ENCODE data around the gene MAN2B1. TPM values are rescaled to one million over a fixed set of nuclear protein-coding genes. Genes with fewer than 3 reads are reported as not detected.
"Not testable (repeated sequence)": the region's sequence is repeated elsewhere in the genome, so short reads cannot be mapped to it uniquely, and the experiment has no call there.

The MAN2B1 gene
- total RNA-seq, 2 experiments from 2014 or later = 146 to 150 TPM

GRCh38 chr19:12685831-12686230 is 19.3 kb upstream of the MAN2B1 start:
- ChIA-PET CTCF (no interaction called here), POLR2A (interaction anchor here (0.8 to 1.3 kb wide), 2 partner anchors 11 to 48 kb away, joined by 3 to 11 read pairs; partner anchors contain the start of genes FBXW9 and TRIR)
- Mint-ChIP-seq H3K36me3 (ENCODE audit: low read depth) (peaks cover 4% of the 10 kb centered on the region), H3K9me3 (no peaks in the 10 kb centered on the region), H3K27me3 (no peaks in the 10 kb centered on the region), H3K4me3 (no peak overlapping the region), H3K4me1 (peaks cover 7% of the 10 kb centered on the region), H3K27ac (no peak overlapping the region)
- no peak for DNase-seq

DNA sequence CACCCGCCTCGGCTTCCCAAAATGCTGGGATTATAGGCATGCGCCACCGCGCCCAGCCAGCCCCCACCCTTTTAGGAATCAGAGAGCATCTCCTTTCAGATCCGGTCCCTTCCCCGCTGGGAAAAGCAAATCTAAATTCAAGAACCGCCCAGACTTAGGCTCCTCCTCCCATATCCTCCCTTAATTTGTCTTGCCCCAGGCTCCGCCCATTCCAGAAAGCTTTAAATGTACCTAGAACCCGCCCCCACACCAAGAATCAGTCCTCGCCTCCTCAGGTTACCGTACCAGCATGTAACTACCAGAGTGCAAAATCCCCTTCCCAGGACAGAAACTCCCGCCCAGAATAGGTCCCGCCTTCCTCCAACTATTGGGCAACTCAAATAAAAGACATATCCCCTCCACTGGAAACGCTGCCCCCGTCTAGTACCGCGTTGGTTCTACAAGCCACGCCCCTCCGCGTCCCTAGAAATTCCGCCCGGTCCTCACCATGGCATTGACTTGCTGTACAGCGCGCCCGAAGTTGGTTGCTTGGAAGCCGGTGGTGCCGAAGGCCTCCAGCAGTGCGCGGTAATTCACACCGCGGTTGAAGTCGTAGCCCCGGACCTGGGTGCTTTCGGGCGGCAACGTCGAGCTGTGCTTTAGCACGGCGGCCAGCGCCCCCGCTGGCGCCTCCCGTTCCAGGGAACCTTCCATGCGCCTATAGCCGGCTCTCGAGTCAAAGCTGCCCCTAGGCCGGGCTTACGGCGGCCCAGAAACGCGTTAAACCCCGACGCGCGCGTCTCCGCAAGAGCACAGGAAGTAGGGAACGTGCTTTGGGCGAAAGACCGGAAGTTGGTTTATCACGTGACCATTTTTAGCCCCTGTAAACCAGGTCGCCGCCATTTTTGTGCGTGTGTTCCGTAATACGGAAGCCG is 14.8 kb upstream of the MAN2B1 start, which contains the start of gene DHPS:
DHPS (minus strand) TSS at position 807 of the 914 bp plus-strand sequence; CDS start at position 693, 114 bp downstream.
- ChIA-PET CTCF (interaction anchor here (0.7 to 1.9 kb wide), 10 partner anchors 9 to 284 kb away, joined by 3 to 11 read pairs (median 4); partner anchors contain the start of genes FBXW9 and TNPO2), POLR2A (interaction anchor here (0.6 to 3.2 kb wide), 21 partner anchors 9 to 186 kb away, joined by 3 to 23 read pairs (median 5); partner anchors contain the start of genes FBXW9, JUNB, MAN2B1 and TNPO2)
- peak within 1 kb of the TSS; percentile 95 for H3K27ac Mint-ChIP-seq
- H3K36me3 Mint-ChIP-seq (ENCODE audit: low read depth) = peaks cover 33% of the 10 kb centered on the region
- H3K9me3 Mint-ChIP-seq = no peaks in the 10 kb centered on the region
- H3K4me1 Mint-ChIP-seq = peaks cover 28% of the 10 kb centered on the region
- H3K4me3 Mint-ChIP-seq = peak within 1 kb of the TSS; percentile 94
- peak; percentile 94 for DNase-seq
- H3K27me3 Mint-ChIP-seq = no peaks in the 10 kb centered on the region

GRCh38 chr19:12680034-12680433 is 13.5 kb upstream of the MAN2B1 start:
- Mint-ChIP-seq H3K27ac (no peak overlapping the region), H3K4me1 (peaks cover 29% of the 10 kb centered on the region), H3K9me3 (no peaks in the 10 kb centered on the region), H3K27me3 (no peaks in the 10 kb centered on the region), H3K4me3 (peak overlapping the region; percentile 94), H3K36me3 (ENCODE audit: low read depth) (peaks cover 44% of the 10 kb centered on the region)
- POLR2A ChIA-PET = interaction anchor here (2.8 to 3.2 kb wide), 2 partner anchors 11 to 14 kb away, joined by 13 to 23 read pairs; partner anchors contain the start of genes MAN2B1 and WDR83
- DNase-seq = no peak
- CTCF ChIA-PET = interaction anchor here (1.2 kb wide), 1 partner anchor 116 kb away, joined by 4 read pairs; no protein-coding TSS in a partner anchor

GRCh38 chr19:12678039-12678438 is 11.5 kb upstream of the MAN2B1 start:
- POLR2A ChIA-PET = interaction anchor here (1.0 to 1.5 kb wide), 3 partner anchors 9 to 67 kb away, joined by 3 to 5 read pairs (median 4); partner anchors contain the start of genes ZNF490 and ZNF791

GRCh38 chr19:12676928-12677327 is 10.4 kb upstream of the MAN2B1 start:
- Mint-ChIP-seq H3K27me3 (no peaks in the 10 kb centered on the region), H3K4me1 (peaks cover 30% of the 10 kb centered on the region), H3K27ac (no peak overlapping the region), H3K4me3 (no peak overlapping the region), H3K9me3 (no peaks in the 10 kb centered on the region), H3K36me3 (ENCODE audit: low read depth) (peaks cover 63% of the 10 kb centered on the region)
- POLR2A ChIA-PET = interaction anchor here (1.3 to 1.4 kb wide), 2 partner anchors 19 to 125 kb away, joined by 4 to 10 read pairs; partner anchors contain the start of gene FBXW9
- no peak for DNase-seq
- CTCF ChIA-PET = interaction anchor here (0.8 to 1.8 kb wide), 9 partner anchors 11 to 170 kb away, joined by 3 to 12 read pairs (median 5); partner anchors contain the start of genes FBXW9, MAN2B1 and WDR83

More at GRCh38 chr19:12678039-12678438, 11.5 kb upstream of the MAN2B1 start:
- H3K36me3 Mint-ChIP-seq (ENCODE audit: low read depth) = peaks cover 57% of the 10 kb centered on the region
- not testable (repeated sequence) for DNase-seq, H3K27me3 Mint-ChIP-seq, H3K27ac Mint-ChIP-seq, H3K4me3 Mint-ChIP-seq, H3K9me3 Mint-ChIP-seq
- CTCF ChIA-PET = interaction anchor here (0.6 to 1.8 kb wide), 7 partner anchors 9 to 1054 kb away, joined by 4 to 12 read pairs (median 5); partner anchors contain the start of genes FBXW9, GET3, MAN2B1 and TRIR
- peaks cover 28% of the 10 kb centered on the region for H3K4me1 Mint-ChIP-seq

- Mint-ChIP-seq H3K4me1 (peaks cover 32% of the 10 kb centered on the region), H3K9me3 (no peaks in the 10 kb centered on the region), H3K36me3 (ENCODE audit: low read depth) (peaks cover 65% of the 10 kb centered on the region), H3K27me3 (no peaks in the 10 kb centered on the region), H3K27ac (no peak overlapping the region), H3K4me3 (no peak overlapping the region)
- DNase-seq = peak; percentile 87
- POLR2A ChIA-PET = interaction anchor here (1.3 to 1.4 kb wide), 2 partner anchors 20 to 124 kb away, joined by 4 to 10 read pairs; partner anchors contain the start of gene FBXW9
- CTCF ChIA-PET = interaction anchor here (0.8 to 2.1 kb wide), 10 partner anchors 20 to 171 kb away, joined by 3 to 12 read pairs (median 5); partner anchors contain the start of gene FBXW9
These were observed 9.8 kb upstream of the MAN2B1 start for GRCh38 chr19:12676384-12676792.

DNA sequence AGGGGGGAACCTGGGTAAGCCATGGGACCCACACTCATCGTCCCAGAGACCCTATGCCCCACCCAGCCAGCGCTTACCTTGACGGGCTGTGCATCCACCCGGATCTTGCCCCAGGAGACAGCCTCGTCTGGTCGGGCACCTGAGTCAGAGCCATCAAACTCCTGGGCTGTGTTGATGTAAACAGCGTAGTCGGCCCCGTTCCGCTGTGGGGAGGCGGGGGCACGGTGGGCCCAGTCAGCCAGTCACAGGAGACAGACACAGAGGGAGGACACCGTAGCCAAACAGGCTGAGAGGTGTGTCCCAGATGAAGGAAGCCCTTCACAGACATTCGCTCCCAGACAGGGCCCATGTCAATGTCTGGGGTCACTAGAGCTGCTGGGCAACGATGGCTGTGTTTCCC is 9.4 kb upstream of the MAN2B1 start:
- Mint-ChIP-seq H3K4me3 (no peak overlapping the region), H3K4me1 (peaks cover 28% of the 10 kb centered on the region), H3K27ac (no peak overlapping the region), H3K9me3 (no peaks in the 10 kb centered on the region), H3K36me3 (ENCODE audit: low read depth) (peaks cover 62% of the 10 kb centered on the region), H3K27me3 (no peaks in the 10 kb centered on the region)
- DNase-seq = no peak
- POLR2A ChIA-PET = interaction anchor here (1.3 to 1.4 kb wide), 2 partner anchors 20 to 124 kb away, joined by 4 to 10 read pairs; partner anchors contain the start of gene FBXW9
- CTCF ChIA-PET = interaction anchor here (0.8 to 2.1 kb wide), 8 partner anchors 45 to 171 kb away, joined by 3 to 6 read pairs (median 5); no protein-coding TSS in a partner anchor

GRCh38 chr19:12675399-12675798 is 8.9 kb upstream of the MAN2B1 start:
- Mint-ChIP-seq H3K27ac (no peak overlapping the region), H3K9me3 (no peaks in the 10 kb centered on the region), H3K27me3 (no peaks in the 10 kb centered on the region), H3K36me3 (ENCODE audit: low read depth) (peaks cover 60% of the 10 kb centered on the region), H3K4me3 (no peak overlapping the region), H3K4me1 (peaks cover 32% of the 10 kb centered on the region)
- DNase-seq = no peak
- POLR2A ChIA-PET = no interaction called here
- CTCF ChIA-PET = interaction anchor here (1.4 to 2.1 kb wide), 4 partner anchors 85 to 120 kb away, joined by 5 to 6 read pairs (median 5); no protein-coding TSS in a partner anchor

DNA sequence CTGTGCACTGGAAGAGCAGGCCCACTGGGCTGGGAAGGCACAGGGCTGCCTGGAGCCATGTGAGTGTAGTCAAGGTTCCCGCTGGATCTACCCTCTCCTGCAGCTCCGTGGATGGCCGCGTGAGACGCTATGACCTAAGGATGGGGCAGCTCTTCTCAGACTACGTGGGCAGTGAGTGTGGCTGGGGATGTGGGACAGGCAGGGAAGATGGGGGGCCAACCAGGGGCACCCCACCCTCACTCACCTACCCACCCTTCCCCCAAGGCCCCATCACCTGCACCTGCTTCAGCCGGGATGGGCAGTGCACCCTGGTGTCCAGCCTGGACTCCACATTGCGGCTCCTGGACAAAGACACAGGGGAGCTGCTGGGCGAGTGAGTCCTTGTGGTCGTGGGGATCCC is 6.2 kb upstream of the MAN2B1 start:
- peaks cover 48% of the 10 kb centered on the region for H3K36me3 Mint-ChIP-seq (ENCODE audit: low read depth)
- POLR2A ChIA-PET = interaction anchor here (0.8 to 3.2 kb wide), 5 partner anchors 9 to 177 kb away, joined by 3 to 19 read pairs (median 4); partner anchors contain the start of gene DHPS
- no peak for DNase-seq
- no peaks in the 10 kb centered on the region for H3K27me3 Mint-ChIP-seq
- H3K4me3 Mint-ChIP-seq = no peak overlapping the region
- CTCF ChIA-PET = interaction anchor here (0.6 to 7.0 kb wide), 7 partner anchors 9 to 122 kb away, joined by 3 to 44 read pairs (median 3); partner anchors contain the start of gene DHPS
- no peaks in the 10 kb centered on the region for H3K9me3 Mint-ChIP-seq
- H3K27ac Mint-ChIP-seq = no peak overlapping the region
- peaks cover 39% of the 10 kb centered on the region for H3K4me1 Mint-ChIP-seq

DNA sequence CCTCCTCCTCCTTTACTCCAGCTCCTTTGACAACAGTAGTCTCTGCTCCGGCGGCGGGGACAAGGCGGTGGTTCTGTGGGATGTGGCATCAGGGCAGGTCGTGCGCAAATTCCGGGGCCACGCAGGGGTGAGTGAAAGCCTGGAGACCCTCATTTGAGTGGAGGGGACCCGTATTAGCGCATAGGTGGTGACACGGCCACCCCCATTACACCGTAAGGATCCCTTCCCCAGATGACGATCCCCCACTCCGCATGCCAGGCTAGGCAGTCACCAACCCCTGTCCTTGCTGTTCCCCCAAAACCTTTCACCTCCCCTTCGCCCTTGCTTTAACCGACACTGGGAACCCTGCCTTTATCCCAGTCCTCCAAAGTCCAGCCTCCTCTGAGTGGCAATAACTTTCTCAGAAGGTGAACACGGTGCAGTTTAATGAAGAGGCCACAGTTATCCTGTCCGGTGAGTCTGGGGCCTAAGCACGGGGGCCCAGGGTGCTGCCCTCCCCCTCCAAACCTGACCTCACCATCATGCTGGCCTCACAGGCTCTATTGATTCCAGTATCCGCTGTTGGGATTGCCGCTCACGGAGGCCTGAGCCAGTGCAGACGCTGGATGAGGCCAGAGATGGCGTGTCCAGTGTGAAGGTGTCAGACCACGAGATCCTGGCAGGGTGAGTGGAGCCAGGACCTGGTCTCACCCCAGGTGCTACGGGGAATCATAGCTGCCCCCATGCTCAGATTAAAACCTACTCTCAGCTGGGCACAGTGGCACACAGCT is 3.8 kb upstream of the MAN2B1 start:
- Mint-ChIP-seq H3K27me3 (no peaks in the 10 kb centered on the region), H3K4me3 (peak overlapping the region; percentile 89), H3K36me3 (ENCODE audit: low read depth) (peaks cover 34% of the 10 kb centered on the region), H3K27ac (peak overlapping the region; percentile 97), H3K9me3 (no peaks in the 10 kb centered on the region), H3K4me1 (peaks cover 48% of the 10 kb centered on the region)
- ChIA-PET POLR2A (interaction anchor here (0.9 to 5.4 kb wide), 7 partner anchors 8 to 106 kb away, joined by 3 to 37 read pairs (median 14); partner anchors contain the start of genes DHPS and TNPO2), CTCF (interaction anchor here (1.7 to 7.0 kb wide), 2 partner anchors 8 to 106 kb away, joined by 5 to 44 read pairs; no protein-coding TSS in a partner anchor)
- no peak for DNase-seq

GRCh38 chr19:12669270-12670158 is 3.0 kb upstream of the MAN2B1 start:
- peaks cover 56% of the 10 kb centered on the region for H3K4me1 Mint-ChIP-seq
- no peaks in the 10 kb centered on the region for H3K27me3 Mint-ChIP-seq
- H3K4me3 Mint-ChIP-seq = peak overlapping the region; percentile 89
- no peaks in the 10 kb centered on the region for H3K9me3 Mint-ChIP-seq
- peak overlapping the region; percentile 97 for H3K27ac Mint-ChIP-seq
- ChIA-PET CTCF (interaction anchor here (1.3 to 7.0 kb wide), 5 partner anchors 9 to 126 kb away, joined by 4 to 44 read pairs (median 5); partner anchors contain the start of genes ZNF490 and ZNF791), POLR2A (interaction anchor here (0.9 to 5.4 kb wide), 10 partner anchors 9 to 136 kb away, joined by 3 to 37 read pairs (median 4); partner anchors contain the start of genes DHPS, RNASEH2A, TNPO2 and ZNF490)
- H3K36me3 Mint-ChIP-seq (ENCODE audit: low read depth) = peaks cover 34% of the 10 kb centered on the region
- DNase-seq = peak; percentile 80
